ENCODE data around the gene KRR1. TPM values are rescaled to one million over a fixed set of nuclear protein-coding genes. Genes with fewer than 3 reads are reported as not detected.
"Not testable (repeated sequence)": the region's sequence is repeated elsewhere in the genome, so short reads cannot be mapped to it uniquely, and the experiment has no call there.

Gene KRR1
- total RNA-seq, 1 donor from 2014 or later: 17.7 TPM

DNA sequence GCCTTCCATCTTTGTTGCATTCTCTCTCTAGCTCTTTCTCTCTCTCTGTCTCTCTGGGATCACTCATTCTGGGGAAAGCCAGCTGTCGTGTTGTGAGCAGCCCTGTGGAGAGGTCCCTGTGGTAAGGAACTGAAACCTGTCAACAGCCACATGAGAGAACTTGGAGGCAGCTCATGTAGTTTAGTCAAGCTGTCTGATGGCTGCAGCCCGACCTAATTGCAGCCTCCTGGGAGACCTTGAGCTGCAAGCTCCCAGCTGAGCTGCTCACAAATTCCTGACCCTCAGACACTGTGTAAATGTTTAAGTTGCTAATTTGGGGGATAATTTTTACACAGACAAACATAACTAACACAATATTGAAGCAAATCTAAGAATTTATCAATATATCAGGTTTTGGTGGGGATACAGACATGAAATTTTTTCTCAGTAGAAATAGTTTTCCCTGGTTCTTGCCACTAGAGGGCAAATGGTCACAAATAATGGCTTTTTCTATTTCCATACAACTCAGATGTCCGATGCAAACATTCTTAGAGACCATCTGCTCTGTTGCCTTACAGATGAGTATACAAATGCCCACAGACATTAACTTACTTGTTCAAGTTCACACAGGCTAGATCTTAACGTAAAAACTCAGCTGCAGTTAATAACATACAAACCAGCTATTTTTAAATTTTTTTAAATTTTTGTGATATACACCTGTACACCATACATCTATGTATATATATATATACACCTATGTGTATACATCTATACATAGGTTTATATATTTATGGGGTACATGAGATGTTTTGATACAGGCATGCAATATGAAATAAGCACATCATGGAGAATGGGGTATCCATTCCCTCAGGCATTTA lies 15.5 kb upstream of the KRR1 start:
- peak; percentile 74 to 80 for DNase-seq (ENCODE audit: low read depth in 2 of 2)

- DNase-seq (ENCODE audit: low read depth in 2 of 2): peak in 1 of 2 donors; percentile 15
Observed at GRCh38 chr12:75525263-75525662, 13.9 kb upstream of the KRR1 start.

DNA sequence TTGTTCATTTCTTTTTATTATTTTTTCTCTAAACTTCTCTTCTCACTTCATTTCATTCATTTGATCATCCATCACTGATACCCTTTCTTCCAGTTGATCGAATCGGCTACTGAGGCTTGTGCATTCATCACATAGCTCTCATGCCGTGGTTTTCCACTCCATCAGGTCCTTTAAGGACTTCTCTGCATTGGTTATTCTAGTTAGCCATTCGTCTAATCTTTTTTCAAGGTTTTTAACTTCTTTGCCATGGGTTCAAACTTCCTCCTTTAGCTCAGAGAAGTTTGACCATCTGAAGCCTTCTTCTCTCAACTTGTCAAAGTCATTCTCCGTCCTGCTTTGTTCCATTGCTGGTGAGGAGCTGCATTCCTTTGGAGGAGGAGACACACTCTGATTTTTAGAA lies 10.7 kb upstream of the KRR1 start:
- DNase-seq (ENCODE audit: low read depth in 2 of 2): not testable (repeated sequence)

GRCh38 chr12:75521224-75521623 lies 9.8 kb upstream of the KRR1 start:
- not testable (repeated sequence) for DNase-seq (ENCODE audit: low read depth in 2 of 2)

GRCh38 chr12:75509621-75510020 lies 1.8 kb downstream of the KRR1 start:
- no peak for DNase-seq (ENCODE audit: low read depth in 2 of 2)

GRCh38 chr12:75508159-75508558 lies 3.2 kb downstream of the KRR1 start:
- no peak for DNase-seq (ENCODE audit: low read depth in 2 of 2)

DNA sequence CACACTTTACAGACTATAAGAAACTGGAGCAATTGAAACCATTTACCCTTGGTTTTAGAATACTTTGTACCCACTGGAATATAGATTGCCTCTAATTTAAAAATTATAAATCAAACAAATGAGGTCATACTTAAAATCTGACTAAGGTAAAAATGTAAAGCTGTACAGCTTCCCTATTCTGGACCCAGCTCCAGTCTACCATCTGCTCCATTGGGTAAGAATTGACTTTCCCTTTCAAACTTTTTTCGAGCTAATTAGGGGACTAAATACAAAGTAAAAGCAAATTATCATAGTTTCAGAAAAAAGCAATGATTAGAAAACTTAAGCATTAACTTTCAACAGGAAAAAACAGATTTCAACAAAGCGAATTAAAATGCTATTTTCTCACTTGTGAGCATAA lies 4.3 kb downstream of the KRR1 start:
- DNase-seq (ENCODE audit: low read depth in 2 of 2): no peak

GRCh38 chr12:75505706-75506312 lies 5.6 kb downstream of the KRR1 start:
- DNase-seq (ENCODE audit: low read depth in 2 of 2): peak; percentile 54 to 55

- no peak for DNase-seq (ENCODE audit: low read depth in 2 of 2)
Observed at GRCh38 chr12:75503866-75504265, 7.5 kb downstream of the KRR1 start.

- DNase-seq (ENCODE audit: low read depth in 2 of 2): no peak
Observed at GRCh38 chr12:75503459-75503858, 8.0 kb downstream of the KRR1 start.

DNA sequence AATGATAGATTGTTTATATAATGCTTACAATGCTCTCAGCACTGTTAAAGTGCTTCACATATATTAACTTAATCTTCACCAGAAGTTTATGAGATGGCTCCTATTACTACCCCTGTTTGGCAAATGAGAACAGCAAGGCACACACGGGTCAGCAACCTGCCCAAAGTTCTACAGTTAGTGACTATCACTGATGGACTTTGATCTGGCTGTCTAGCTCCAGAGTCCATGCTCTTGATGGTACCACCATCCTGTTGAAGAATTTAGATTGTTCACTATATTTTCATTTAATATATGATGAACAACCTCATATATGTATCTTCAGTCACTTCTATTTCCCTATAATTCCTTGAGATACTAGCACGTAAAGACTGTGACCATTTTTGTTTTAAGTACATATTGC lies 20.2 kb downstream of the KRR1 start:
- DNase-seq (ENCODE audit: low read depth in 2 of 2): no peak

DNA sequence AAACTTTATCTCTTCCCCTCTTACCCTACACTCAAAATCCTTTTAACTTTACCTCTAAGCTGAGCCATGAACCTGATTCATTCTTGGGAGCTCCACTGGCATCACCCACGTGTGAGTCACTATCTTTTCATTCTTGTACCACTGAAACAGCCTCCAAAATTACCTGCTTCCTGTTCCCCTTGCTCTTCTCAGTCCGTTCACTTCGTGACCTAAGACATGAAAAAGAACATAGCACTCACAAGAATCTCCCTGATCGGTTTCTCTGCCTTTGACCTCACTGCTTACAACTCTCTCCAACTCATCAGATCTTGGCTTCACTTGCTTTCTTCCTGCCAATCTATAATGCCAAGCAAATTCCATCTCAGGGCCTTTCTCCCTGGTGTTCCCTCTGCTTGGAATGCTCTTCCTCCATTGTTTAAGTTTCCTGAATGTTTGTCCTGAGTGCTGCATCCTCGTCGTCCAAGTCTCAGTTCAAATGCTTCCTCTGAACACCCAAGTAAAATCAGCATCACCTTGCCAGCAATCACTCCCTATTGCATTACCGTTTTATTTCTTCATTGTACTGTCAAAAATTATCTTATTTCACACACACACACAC lies 21.7 kb downstream of the KRR1 start:
- peak in 1 of 2 donors; percentile 61 for DNase-seq (ENCODE audit: low read depth in 2 of 2)

- no peak for DNase-seq (ENCODE audit: low read depth in 2 of 2)
Observed at GRCh38 chr12:75489187-75489586, 22.2 kb downstream of the KRR1 start.

DNA sequence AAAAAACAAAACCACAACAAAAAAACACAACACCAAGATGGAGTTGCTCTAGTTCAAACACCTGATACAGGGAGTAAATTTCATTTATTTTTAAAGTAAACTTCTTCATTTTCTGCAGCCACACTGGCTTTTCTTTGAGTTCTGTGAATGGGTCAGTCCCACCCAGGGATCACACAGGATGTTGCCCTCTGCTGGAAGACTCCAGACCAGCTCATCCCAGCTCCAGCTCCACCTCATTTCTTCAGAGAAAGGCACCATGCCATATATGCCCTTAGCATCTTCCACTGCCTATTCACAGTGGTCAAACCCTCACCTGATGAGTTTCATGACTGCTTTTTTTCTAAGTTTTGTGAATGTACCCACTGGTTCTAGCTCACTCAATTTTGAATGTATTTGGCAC lies 22.9 kb downstream of the KRR1 start:
- DNase-seq (ENCODE audit: low read depth in 2 of 2): peak in 1 of 2 donors; percentile 35

DNA sequence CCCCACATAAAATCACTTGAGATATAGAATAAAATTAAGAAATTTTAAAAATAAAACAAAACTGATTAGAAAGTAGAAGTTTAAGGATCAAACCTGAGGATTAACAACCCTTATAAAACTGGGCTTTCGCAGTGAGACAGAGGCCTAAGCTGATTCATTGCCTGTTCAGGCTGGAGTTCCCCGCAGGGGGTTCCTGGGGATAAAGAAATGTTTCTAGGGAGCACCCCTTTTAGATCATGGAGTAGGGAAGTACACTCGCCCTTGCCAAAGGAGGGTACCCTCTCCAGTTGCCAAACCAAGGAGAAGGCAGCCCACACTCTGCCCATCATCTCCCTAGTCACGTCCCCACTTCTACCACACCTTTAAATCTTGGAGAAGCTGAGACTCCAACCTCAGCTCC lies 24.1 kb downstream of the KRR1 start:
- DNase-seq (ENCODE audit: low read depth in 2 of 2): no peak

GRCh38 chr12:75484450-75484849 lies 27.0 kb downstream of the KRR1 start:
- DNase-seq (ENCODE audit: low read depth in 2 of 2): not testable (repeated sequence)

DNA sequence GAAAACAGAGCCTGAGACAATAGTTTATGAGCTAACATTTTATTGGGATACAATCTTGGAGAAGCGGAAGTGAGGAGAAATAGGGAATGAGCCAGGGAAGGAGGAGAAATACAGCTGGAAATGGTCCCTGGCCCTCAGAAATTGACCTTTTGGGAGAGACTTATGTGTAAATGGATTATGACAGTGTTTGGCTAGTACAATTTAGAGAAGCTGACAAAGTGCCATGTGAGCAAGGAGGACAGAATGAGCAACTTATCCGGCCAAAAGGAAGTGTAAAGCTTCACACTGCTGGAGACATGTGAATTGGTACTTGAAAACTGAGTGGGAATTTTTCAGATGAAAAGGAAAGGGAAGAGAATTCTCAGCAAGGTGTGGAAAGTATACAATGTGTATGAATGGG lies 28.0 kb downstream of the KRR1 start:
- no peak for DNase-seq (ENCODE audit: low read depth in 2 of 2)

DNA sequence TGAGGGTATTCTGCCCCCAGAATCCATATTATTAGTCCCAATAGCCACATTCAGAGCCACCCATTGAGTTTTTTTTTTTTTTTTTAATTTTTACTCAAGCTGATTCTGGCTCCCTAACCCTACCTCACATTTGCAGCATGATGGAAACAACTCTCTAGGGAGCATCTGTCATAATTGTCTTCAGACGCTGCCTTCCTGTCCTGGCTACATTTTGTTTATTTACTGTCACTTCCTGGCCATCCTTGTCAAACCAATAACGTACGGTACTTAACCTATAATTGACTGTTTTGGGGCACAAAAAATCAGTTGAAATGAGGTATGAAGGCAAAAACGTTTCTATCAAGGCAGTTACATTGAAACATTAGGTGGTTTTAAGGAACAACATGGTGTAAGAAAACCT lies 28.8 kb downstream of the KRR1 start:
- peak in 1 of 2 donors; percentile 49 for DNase-seq (ENCODE audit: low read depth in 2 of 2)

DNA sequence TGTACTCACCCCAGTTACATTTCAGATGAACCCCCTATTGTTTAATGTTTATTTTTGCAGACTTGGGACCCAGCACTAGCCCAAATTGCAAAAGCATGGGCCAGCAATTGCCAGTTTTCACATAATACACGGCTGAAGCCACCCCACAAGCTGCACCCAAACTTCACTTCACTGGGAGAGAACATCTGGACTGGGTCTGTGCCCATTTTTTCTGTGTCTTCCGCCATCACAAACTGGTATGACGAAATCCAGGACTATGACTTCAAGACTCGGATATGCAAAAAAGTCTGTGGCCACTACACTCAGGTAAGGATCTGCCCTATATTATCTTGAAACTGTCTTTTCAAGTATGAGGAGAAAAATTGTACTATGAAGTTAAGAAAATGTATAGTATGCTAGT lies 29.6 kb downstream of the KRR1 start:
- DNase-seq (ENCODE audit: low read depth in 2 of 2): peak in 1 of 2 donors; percentile 7

DNA sequence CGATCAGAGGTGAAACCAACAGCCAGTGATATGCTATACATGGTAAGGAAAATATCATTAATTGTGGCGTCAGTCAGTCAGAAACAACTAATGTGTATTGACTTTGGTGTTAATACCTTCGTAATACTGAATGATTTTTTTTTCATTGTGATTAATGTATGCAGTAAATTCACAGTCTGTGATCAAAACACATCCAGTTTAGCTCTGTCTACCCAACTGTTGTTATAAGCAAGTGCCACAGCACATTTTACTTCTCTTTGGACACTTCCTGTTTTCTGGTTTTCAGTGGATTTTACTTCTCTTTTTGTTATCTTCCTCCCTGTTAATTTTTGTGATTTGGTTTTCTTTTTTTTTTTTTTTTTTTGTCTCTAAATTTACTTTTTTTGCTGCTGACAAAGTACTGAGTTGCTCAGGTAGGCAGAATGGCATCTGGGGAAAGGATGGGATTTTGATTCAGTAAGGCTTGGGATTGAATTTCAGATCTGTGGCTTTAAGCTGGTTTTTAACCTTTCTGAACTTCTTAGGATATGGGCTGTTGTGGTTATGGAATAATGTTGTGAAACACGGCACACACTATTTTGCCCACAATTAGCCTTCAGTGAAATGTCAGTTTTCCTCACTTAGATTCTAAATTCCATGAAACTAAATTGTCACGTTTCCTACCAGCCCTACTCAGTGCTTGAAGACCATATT lies 30.2 kb downstream of the KRR1 start:
- peak; percentile 14 to 20 for DNase-seq (ENCODE audit: low read depth in 2 of 2)

DNA sequence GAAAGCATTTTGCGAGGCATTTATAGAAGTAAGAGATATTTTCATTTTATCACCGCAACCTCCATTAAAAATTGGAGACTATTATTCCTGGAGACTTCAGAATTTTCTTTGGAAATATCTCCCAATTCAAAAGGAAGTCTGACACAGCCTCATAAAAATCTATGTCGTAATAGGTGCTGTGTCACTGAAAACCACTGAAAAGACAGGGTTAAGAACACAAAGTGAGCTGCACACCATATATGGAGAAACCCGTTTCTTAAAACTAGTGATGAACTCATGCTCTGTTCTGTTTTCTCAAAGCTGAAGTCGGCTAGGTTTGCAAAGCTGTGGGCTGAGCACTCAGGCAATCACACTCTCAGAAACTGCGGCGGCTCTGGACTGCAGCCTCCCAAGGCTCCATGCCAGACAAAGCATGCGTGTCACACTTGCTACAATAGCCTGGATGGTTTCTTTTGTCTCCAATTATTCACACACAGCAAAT lies 30.9 kb downstream of the KRR1 start, which contains the start of gene GLIPR1:
TSS of gene GLIPR1 (plus strand) at position 287 of the 481 bp plus-strand sequence. CDS start at position 413, 126 bp downstream.
- DNase-seq (ENCODE audit: low read depth in 2 of 2): peak; percentile 60 to 95

Measured in lung microvascular endothelial cell (primary cell).